Gastroesophageal sphincter (tissue), 4 donors: ENCODE data around the gene RHBDD3. TPM values are rescaled to one million over a fixed set of nuclear protein-coding genes. Genes with fewer than 3 reads are reported as not detected.

Experiments used
- ATAC-seq: fragments of 150-250 bp; one replicate; pipeline ENCODE4 v1.9.1; 2016; ENCODE audit warnings: mild to moderate bottlenecking, moderate library complexity
- H3K27ac ChIP-seq, 4 donors: fragments of 200-600 bp; sonication (generic) in 3 of 4; 1 replicate in 3 of 4; 2 replicates in 1 of 4; pipeline ENCODE4 v1.5.1; 2016 to 2019
- H3K27me3 ChIP-seq: fragments of 200-600 bp; sonication (generic); one replicate; pipeline ENCODE4 v1.5.1; 2019
- H3K36me3 ChIP-seq, 2 donors: fragments of 200-600 bp; sonication (generic); one replicate each; pipeline ENCODE4 v1.5.1; 2019; ENCODE audit warnings: control low read depth in 1 of 2
- H3K4me1 ChIP-seq, 3 donors: fragments of 200-600 bp; sonication (generic); 1 replicate in 2 of 3; 2 replicates in 1 of 3; pipeline ENCODE4 v1.5.1; 2016 to 2019; ENCODE audit warnings: control low read depth in 2 of 3
- H3K4me3 ChIP-seq, 2 donors: fragments of 200-600 bp; sonication (generic); one replicate each; pipeline ENCODE4 v1.5.1; 2019; ENCODE audit warnings: mild to moderate bottlenecking in 1 of 2, moderate library complexity in 1 of 2
- H3K9me3 ChIP-seq, 3 donors: fragments of 200-600 bp; sonication (generic); one replicate each; pipeline ENCODE4 v1.5.1; 2017 to 2019; ENCODE audit warnings: control low read depth in 2 of 3
- CTCF ChIP-seq, 4 experiments: fragments of 200-600 bp in 2 of 4; fragments of 450-650 bp in 2 of 4; sonication (generic) in 1 of 4; IDR thresholded peaks; one replicate each; pipeline ENCODE4 v1.5.1; 2017 to 2019; ENCODE audit warnings: antibody characterized with exemption in 4 of 4, mild to moderate bottlenecking in 2 of 4, moderate library complexity in 2 of 4
- EP300 ChIP-seq: sonication (generic); formaldehyde crosslinking; IDR thresholded peaks from one replicate; pipeline ENCODE4 v1.6.1; 2017; ENCODE audit warnings: antibody characterized with exemption, mild to moderate bottlenecking
- POLR2A ChIP-seq, 2 donors: fragments of 450-650 bp; IDR thresholded peaks; one replicate each; pipeline ENCODE4 v1.6.1; 2017; ENCODE audit warnings: antibody characterized with exemption in 2 of 2, mild to moderate bottlenecking in 2 of 2, moderate library complexity in 1 of 2
- POLR2AphosphoS5 ChIP-seq: sonication (generic); formaldehyde crosslinking; IDR thresholded peaks from one replicate; pipeline ENCODE4 v1.6.1; 2017; ENCODE audit warnings: antibody characterized with exemption
- WGBS, 2 donors: methylation state at CpG; one replicate each; pipeline ENCODE4 v1.1.5; 2018; ENCODE audit warnings: low coverage in 1 of 2; 5-methylcytosine and 5-hydroxymethylcytosine counted together
- total RNA-seq, 4 donors: library from RNA; depleted of rRNA; stranded (reverse); fragments of >200 nt; gene quantifications; one replicate each; pipeline ENCODE4 v1.1.0, GENCODE V29; 2016

RHBDD3 gene
- total RNA-seq, 4 donors from 2014 or later = 7.2 to 27.7 (median 19.6) TPM

GRCh38 chr22:29305836-29306174 lies 38.0 kb upstream of the RHBDD3 start:
- H3K4me1 ChIP-seq = peaks cover 3 to 71% (median 43%) of the 10 kb centered on the region in 3 donors
- ATAC-seq = no peak
- H3K27me3 ChIP-seq = no peaks in the 10 kb centered on the region
- peak overlapping the region in 3 of 4 donors; percentile 92 to 97 (median 97) for H3K27ac ChIP-seq
- 38 to 60% methylated on average over 1 to 3 of the region's 7 CpGs for WGBS, 2 donors
- TF ChIP-seq CTCF (IDR thresholded peaks at IDR 0.05) = no peak
- TF ChIP-seq POLR2A (IDR thresholded peaks at IDR 0.05) = no peak
- no peak for TF ChIP-seq EP300
- TF ChIP-seq POLR2AphosphoS5 = no peak
- peak overlapping the region in 1 of 2 donors; percentile 95 for H3K4me3 ChIP-seq
- peaks cover 0 to 11% of the 10 kb centered on the region in 2 donors for H3K36me3 ChIP-seq
- H3K9me3 ChIP-seq = no peaks in the 10 kb centered on the region

DNA sequence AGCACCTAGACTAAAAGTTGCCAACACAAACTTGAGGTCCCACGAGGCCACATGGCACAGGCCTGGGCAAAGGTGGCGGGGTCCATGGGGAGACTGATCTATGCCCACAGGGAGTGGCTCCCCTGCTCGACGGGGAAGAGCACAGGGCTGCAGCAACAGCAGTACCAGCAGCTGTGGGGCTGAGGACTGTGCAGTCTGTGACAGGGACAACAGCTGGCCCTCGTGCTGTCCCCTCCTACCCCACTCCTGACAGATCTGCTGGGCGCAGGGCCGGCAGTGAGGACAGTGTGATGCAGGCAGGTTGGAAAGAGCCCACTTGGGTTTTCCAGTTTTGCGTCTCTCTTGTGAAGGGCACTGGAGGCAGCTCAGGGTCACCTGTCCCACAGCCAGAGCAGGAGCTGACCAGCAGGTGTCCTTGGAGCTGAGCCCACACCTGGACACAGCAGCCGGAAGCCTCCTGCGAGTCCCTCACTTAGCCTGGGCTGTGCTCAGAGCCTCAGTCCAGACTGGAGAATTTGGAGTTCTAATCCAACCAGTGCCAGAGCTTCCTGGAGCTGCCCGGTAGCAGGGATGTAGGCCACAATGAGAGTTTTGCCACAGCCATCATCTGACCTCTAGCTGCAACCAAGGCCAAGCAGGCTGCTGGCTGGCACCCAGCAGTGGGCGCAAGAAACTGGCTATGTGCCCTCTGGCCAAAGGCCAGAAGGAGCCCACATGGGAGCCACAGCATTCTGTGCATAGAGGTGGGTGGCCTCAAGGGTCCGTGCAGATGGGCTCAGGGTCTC lies 35.1 kb upstream of the RHBDD3 start:
- Histone ChIP-seq H3K9me3 (no peaks in the 10 kb centered on the region), H3K4me3 (no peak overlapping the region), H3K36me3 (peaks cover 0 to 40% of the 10 kb centered on the region in 2 donors), H3K27ac (peak overlapping the region in 3 of 4 donors; percentile 39 to 49 (median 42)), H3K27me3 (no peaks in the 10 kb centered on the region), H3K4me1 (peaks cover 0 to 42% (median 15%) of the 10 kb centered on the region in 3 donors)
- TF ChIP-seq EP300 = no peak
- TF ChIP-seq POLR2A (IDR thresholded peaks at IDR 0.05) = no peak
- no peak for TF ChIP-seq POLR2AphosphoS5
- TF ChIP-seq CTCF (IDR thresholded peaks at IDR 0.05) = no peak
- 44% methylated on average over 3 of the region's 13 CpGs; no CpG with 5 or more reads in 1 of the 2 donors for WGBS, 2 donors
- ATAC-seq = no peak

- WGBS, 2 donors = 60 to 71% methylated on average over 1 of the region's 2 CpGs
- Histone ChIP-seq H3K9me3 (no peaks in the 10 kb centered on the region), H3K27ac (peak overlapping the region in 3 of 4 donors; percentile 3 to 49 (median 42)), H3K4me3 (no peak overlapping the region), H3K36me3 (peaks cover 0 to 46% of the 10 kb centered on the region in 2 donors), H3K4me1 (peaks cover 0 to 37% (median 10%) of the 10 kb centered on the region in 3 donors), H3K27me3 (no peaks in the 10 kb centered on the region)
- no peak for ATAC-seq
- no peak for TF ChIP-seq CTCF (IDR thresholded peaks at IDR 0.05)
- no peak for TF ChIP-seq POLR2A (IDR thresholded peaks at IDR 0.05)
- TF ChIP-seq POLR2AphosphoS5 = no peak
- TF ChIP-seq EP300 = no peak
Measured at GRCh38 chr22:29302402-29302680, 34.6 kb upstream of the RHBDD3 start.

DNA sequence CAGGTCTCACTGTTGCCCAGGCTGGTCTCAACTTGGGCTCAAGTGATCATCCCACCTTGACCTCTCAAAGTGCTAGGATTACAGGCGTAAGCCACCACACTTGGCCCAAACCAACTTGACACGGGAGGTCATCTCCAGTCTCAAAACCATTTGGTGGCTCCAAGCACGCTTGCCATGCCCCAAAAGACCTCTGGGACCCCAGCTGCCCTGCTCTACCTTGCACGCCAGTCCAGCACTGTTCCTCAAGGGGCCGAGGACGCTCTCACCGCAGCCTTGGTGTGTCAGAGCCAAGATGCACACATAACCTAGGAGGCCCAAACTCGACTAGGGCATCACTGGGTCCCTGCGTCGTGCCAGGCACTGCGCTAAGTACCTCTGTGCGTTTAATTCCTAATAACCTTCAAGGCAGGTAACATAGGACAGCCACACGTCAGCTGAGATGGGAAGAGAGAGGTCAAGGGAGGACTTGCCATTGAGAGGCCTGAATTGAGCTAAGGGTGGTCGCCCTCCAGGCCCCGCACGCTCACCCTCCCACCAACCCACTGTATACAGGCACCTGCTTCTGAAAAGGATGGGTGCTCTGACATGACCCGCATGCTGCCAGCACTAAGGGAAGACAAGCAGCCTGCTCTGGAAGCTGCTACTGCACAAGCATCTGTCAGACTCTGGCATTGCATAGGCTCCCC lies 34.1 kb upstream of the RHBDD3 start:
- peaks cover 0 to 50% of the 10 kb centered on the region in 2 donors for H3K36me3 ChIP-seq
- H3K4me1 ChIP-seq = peaks cover 0 to 35% (median 10%) of the 10 kb centered on the region in 3 donors
- no peak for ATAC-seq
- H3K27me3 ChIP-seq = no peaks in the 10 kb centered on the region
- TF ChIP-seq POLR2A (IDR thresholded peaks at IDR 0.05) (no peak), EP300 (no peak), POLR2AphosphoS5 (no peak), CTCF (IDR thresholded peaks at IDR 0.05) (no peak)
- WGBS, 2 donors = 79 to 91% methylated on average over 7 to 12 of the region's 17 CpGs
- no peak overlapping the region for H3K4me3 ChIP-seq
- H3K27ac ChIP-seq = peak overlapping the region in 2 of 4 donors; percentile 42 to 49
- H3K9me3 ChIP-seq = no peaks in the 10 kb centered on the region
